ENCODE data around the gene KLHL14. TPM values are rescaled to one million over a fixed set of nuclear protein-coding genes. Genes with fewer than 3 reads are reported as not detected.

The KLHL14 gene
- total and polyA plus RNA-seq, 2 donors (not counting 3 experiments of a cell fraction or from before 2014, with no cell fraction given) = not detected

- intact Hi-C loops (cut with micrococcal nuclease) = no loop called here
- TF ChIP-seq MYC (IDR thresholded peaks at IDR 0.05; ENCODE audit: low read depth, low read length) (no peak), POLR2AphosphoS5 (IDR thresholded peaks at IDR 0.05; ENCODE audit: insufficient read depth, low read depth, low read length) (no peak), MAX (IDR thresholded peaks at IDR 0.05; ENCODE audit: insufficient read depth, insufficient read length) (no peak), EZH2 (IDR thresholded peaks at IDR 0.05; ENCODE audit: borderline replicate concordance, low read depth, low read length, severe bottlenecking) (no peak), JUN (IDR thresholded peaks at IDR 0.05; ENCODE audit: borderline replicate concordance, insufficient read depth, insufficient read length, low read depth) (no peak), POLR2A (IDR thresholded peaks at IDR 0.05; ENCODE audit: low read depth, low read length) (no peak), GATA2 (IDR thresholded peaks at IDR 0.05; ENCODE audit: insufficient read depth, insufficient read length, low read depth, low read length) (no peak), FOS (IDR thresholded peaks at IDR 0.05; ENCODE audit: borderline replicate concordance, insufficient read depth, low read length) (no peak), CTCF (IDR thresholded peaks at IDR 0.05; ENCODE audit: extremely low read depth in 1 of 2, insufficient read depth in 1 of 2, low read depth in 1 of 2, low read length in 2 of 2) (no peak)
- H3K27me3 ChIP-seq (ENCODE audit: control insufficient read depth in 2 of 2, insufficient read depth in 2 of 2, low read length in 2 of 2) = peaks cover 0 to 2% of the 10 kb centered on the region in 2 experiments
- dilution Hi-C loops (cut with MboI; ENCODE audit: extremely low pct_ligation_motif_present, low sequenced_read_pairs) = no loop called here
- no peaks in the 10 kb centered on the region for H3K4me1 ChIP-seq (ENCODE audit: control insufficient read depth, extremely low read depth, insufficient read depth, low read length)
- no peak overlapping the region for H3K4me3 ChIP-seq (replicated peaks in 1 of 3; ENCODE audit: insufficient read depth in 1 of 3, low read depth in 1 of 3, low read length in 3 of 3)
- no peak overlapping the region for H3K9ac ChIP-seq (replicated peaks; ENCODE audit: extremely low read depth, insufficient read depth, low read length)
- H3K27ac ChIP-seq (ENCODE audit: insufficient read depth, low read depth, low read length) = no peak overlapping the region
- H2AFZ ChIP-seq (ENCODE audit: low read depth, low read length) = no peak overlapping the region
- H3K9me1 ChIP-seq (replicated peaks; ENCODE audit: control insufficient read depth, extremely low read depth, insufficient read depth, low read length) = no peaks in the 10 kb centered on the region
- no peaks in the 10 kb centered on the region for H3K9me3 ChIP-seq (replicated peaks; ENCODE audit: control insufficient read depth, insufficient read depth, low read length)
- BruUV-seq (replicated peaks) = no TSS peak
- H3K79me2 ChIP-seq (ENCODE audit: control insufficient read depth, insufficient read depth, low read length) = no peaks in the 10 kb centered on the region
- DNase-seq (ENCODE audit: low read depth, low spot score) (no peak), FAIRE-seq (no peak)
- no peaks in the 10 kb centered on the region for H4K20me1 ChIP-seq (replicated peaks; ENCODE audit: control insufficient read depth, extremely low read depth, insufficient read depth, low read length)
- ChIA-PET POLR2A (no interaction called here), CTCF (no interaction called here)
- H3K4me2 ChIP-seq (ENCODE audit: insufficient read depth, low read length) = no peak overlapping the region
- H3K36me3 ChIP-seq (ENCODE audit: control insufficient read depth in 2 of 2, extremely low read depth in 1 of 2, insufficient read depth in 2 of 2, low read length in 2 of 2) = no peaks in the 10 kb centered on the region
Measured at GRCh38 chr18:32760391-32760790, 12.4 kb downstream of the KLHL14 start.
